HCT116 (cell line): Measurements from ENCODE around the gene SLC12A8. TPM values are rescaled to one million over a fixed set of nuclear protein-coding genes. Genes with fewer than 3 reads are reported as not detected.

Source experiments
- ATAC-seq: fragments of 200-7000 bp; cut with Tn5 transposase; 2 replicates; pipeline ENCODE4 v1.9.1; 2020; ENCODE audit warnings: mild to moderate bottlenecking, moderate library complexity
- BruUV-seq: library from RNA; stranded (reverse); fragments of 400-500 nt; replicated peaks from 2 replicates; lab custom pipeline; 2021; lab: Mats Ljungman, UMichigan
- CTCF ChIA-PET: fragments of 300-600 bp; sonication (Branson Sonifier 250); formaldehyde crosslinking; loops from one replicate; lab custom pipeline; 2021; ENCODE audit warnings: antibody characterized with exemption; lab: Charles Lee
- POLR2A ChIA-PET: fragments of 300-600, 350-600 bp; sonication (Branson Sonifier 250); formaldehyde crosslinking; loops from one replicate; lab custom pipeline; 2021; ENCODE audit warnings: antibody characterized with exemption; lab: Charles Lee
- RAD21 ChIA-PET, 2 experiments: fragments of 300-600 bp; sonication (Branson Sonifier 250); formaldehyde crosslinking; loops; one replicate each; lab custom pipeline; 2023; ENCODE audit warnings: low total read pairs in 2 of 2; ENCODE audit not compliant: uncharacterized antibody in 2 of 2, unreplicated experiment in 2 of 2, low non-redundant PET in 1 of 2; lab: Charles Lee
- DNase-seq: peaks from one replicate; pipeline ENCODE4 v3.0.0-alpha.2; 2010; ENCODE audit warnings: low read depth, low spot score
- H2AFZ ChIP-seq: fragments of 200-600 bp; shearing (Covaris generic), sonication (generic); 2 replicates; pipeline ENCODE4 v1.6.1; 2017; ENCODE audit warnings: low read depth, mixed run types, mixed read lengths, antibody characterized with exemption, low read length; ENCODE audit not compliant: poor library complexity, severe bottlenecking
- H3K27ac ChIP-seq: 2 replicates; pipeline ENCODE4 v1.5.1; 2012; ENCODE audit warnings: low read depth, low read length
- H3K27me3 ChIP-seq: fragments of 200-600 bp; sonication (generic); 2 replicates; pipeline ENCODE4 v1.6.1; 2016; ENCODE audit warnings: mixed run types, low read length, mixed read lengths; ENCODE audit not compliant: insufficient read depth
- H3K36me3 ChIP-seq, 2 experiments: fragments of 200-500 bp in 1 of 2; fragments of 200-600 bp in 1 of 2; sonication (Bioruptor generic) in 1 of 2; sonication (generic) in 1 of 2; 2 replicates each; pipeline versions ENCODE4 v1.5.1 to v1.6.1; 2014 to 2016; ENCODE audit warnings: low read length in 2 of 2, inconsistent platforms in 1 of 2, mixed read lengths in 1 of 2, mixed run types in 1 of 2; ENCODE audit not compliant: insufficient read depth in 2 of 2, control insufficient read depth in 1 of 2
- H3K4me1 ChIP-seq, 2 experiments: fragments of 200-600 bp in 1 of 2; sonication (generic) in 1 of 2; 2 replicates each; pipeline versions ENCODE4 v1.5.1 to v1.6.1; 2012 to 2017; ENCODE audit warnings: low read length in 2 of 2, inconsistent platforms in 1 of 2, mild to moderate bottlenecking in 1 of 2, mixed read lengths in 1 of 2, mixed run types in 1 of 2, moderate library complexity in 1 of 2; ENCODE audit not compliant: insufficient read depth in 2 of 2, control insufficient read depth in 1 of 2
- H3K4me2 ChIP-seq: fragments of 200-600 bp; sonication (generic); 2 replicates; pipeline ENCODE4 v1.6.1; 2017; ENCODE audit warnings: mixed run types, low read length, mixed read lengths
- H3K4me3 ChIP-seq, 2 experiments: fragments of 200-600 bp in 1 of 2; sonication (generic) in 1 of 2; replicated peaks in 1 of 2; 2 replicates each; pipeline ENCODE4 v1.5.1; 2011 to 2016; ENCODE audit warnings: low read length in 2 of 2, control low read depth in 1 of 2, low read depth in 1 of 2, mild to moderate bottlenecking in 1 of 2, mixed read lengths in 1 of 2, mixed run types in 1 of 2
- H3K79me2 ChIP-seq: fragments of 200-600 bp; sonication (generic); 2 replicates; pipeline ENCODE4 v1.6.1; 2017; ENCODE audit warnings: mild to moderate bottlenecking, mixed run types, low read length, moderate library complexity, mixed read lengths; ENCODE audit not compliant: insufficient read depth
- H3K9ac ChIP-seq: fragments of 200-600 bp; sonication (generic); 2 replicates; pipeline ENCODE4 v1.6.1; 2016; ENCODE audit warnings: low read length, mixed read lengths
- H3K9me2 ChIP-seq: fragments of 200-600 bp; sonication (generic), shearing (Covaris generic); 2 replicates; pipeline ENCODE4 v1.6.1; 2017; ENCODE audit warnings: mixed run types, mild to moderate bottlenecking, moderate library complexity; ENCODE audit not compliant: insufficient read depth
- H3K9me3 ChIP-seq, 2 experiments: fragments of 200-500 bp in 1 of 2; fragments of 200-600 bp in 1 of 2; sonication (Bioruptor generic) in 1 of 2; sonication (generic) in 1 of 2; 2 replicates each; pipeline ENCODE4 v1.6.1; 2014 to 2017; ENCODE audit warnings: low read length in 2 of 2, mixed read lengths in 2 of 2, inconsistent platforms in 1 of 2, low read depth in 1 of 2, mild to moderate bottlenecking in 1 of 2, mixed run types in 1 of 2, moderate library complexity in 1 of 2; ENCODE audit not compliant: control insufficient read depth in 1 of 2, insufficient read depth in 1 of 2
- H4K20me1 ChIP-seq: fragments of 200-600 bp; sonication (generic), shearing (Covaris generic); 2 replicates; pipeline ENCODE4 v1.6.1; 2017; ENCODE audit warnings: mixed run types, mild to moderate bottlenecking, moderate library complexity; ENCODE audit not compliant: insufficient read depth
- ATF3 ChIP-seq: IDR thresholded peaks from 2 replicates; pipeline ENCODE4 v1.6.1; 2012
- CBX3 ChIP-seq: IDR thresholded peaks from 2 replicates; pipeline ENCODE4 v1.6.1; 2012; ENCODE audit warnings: low read depth
- CEBPB ChIP-seq: IDR thresholded peaks from 2 replicates; pipeline ENCODE4 v1.6.1; 2012; ENCODE audit warnings: low read depth
- ELF1 ChIP-seq: IDR thresholded peaks from 2 replicates; pipeline ENCODE4 v1.6.1; 2012; ENCODE audit warnings: low read depth, borderline replicate concordance
- EZH2 ChIP-seq: fragments of 200-600 bp; sonication (generic); IDR thresholded peaks from 2 replicates; pipeline ENCODE4 v1.6.1; 2017; ENCODE audit warnings: antibody characterized with exemption, mixed run types
- JUND ChIP-seq: IDR thresholded peaks from 2 replicates; pipeline ENCODE4 v1.6.1; 2012
- MAX ChIP-seq: IDR thresholded peaks from 2 replicates; pipeline ENCODE4 v1.6.1; 2012
- POLR2A ChIP-seq: IDR thresholded peaks from 2 replicates; pipeline ENCODE4 v1.7.0; 2011; ENCODE audit warnings: borderline replicate concordance; ENCODE audit not compliant: insufficient read depth, insufficient read length; ENCODE audit errors: extremely low read depth
- POLR2AphosphoS5 ChIP-seq: IDR thresholded peaks from 2 replicates; pipeline ENCODE4 v1.6.1; 2011; ENCODE audit warnings: mild to moderate bottlenecking, low read depth, low read length, moderate library complexity
- RAD21 ChIP-seq: IDR thresholded peaks from 2 replicates; pipeline ENCODE4 v1.6.1; 2012; ENCODE audit warnings: low read depth, mild to moderate bottlenecking
- REST ChIP-seq: IDR thresholded peaks from 2 replicates; pipeline ENCODE4 v1.6.1; 2012; ENCODE audit warnings: low read depth
- SP1 ChIP-seq: IDR thresholded peaks from 2 replicates; pipeline ENCODE4 v1.6.1; 2012; ENCODE audit warnings: low read depth
- TCF7L2 ChIP-seq: IDR thresholded peaks from 2 replicates; pipeline ENCODE4 v1.7.0; 2011; ENCODE audit warnings: borderline replicate concordance, inconsistent platforms; ENCODE audit not compliant: insufficient read depth, insufficient read length; ENCODE audit errors: extremely low read depth
- YY1 ChIP-seq: IDR thresholded peaks from 2 replicates; pipeline ENCODE4 v1.6.1; 2011; ENCODE audit warnings: low read length, low read depth, moderate library complexity, mild to moderate bottlenecking; ENCODE audit not compliant: insufficient replicate concordance; ENCODE audit errors: extremely low read depth
- ZFX ChIP-seq: fragments of 450-650 bp; IDR thresholded peaks from 2 replicates; pipeline ENCODE4 v1.6.1; 2017
- intact Hi-C: fragments of 100-400 bp; cut with micrococcal nuclease; formaldehyde crosslinking; loops from 2 replicates; pipeline ENCODE4 v1.10.0; 2022
- total RNA-seq: library from RNA; stranded (reverse); gene quantifications from one replicate; pipeline ENCODE4 v1.2.1, GENCODE V29; 2021; ENCODE audit not compliant: unreplicated experiment
- TF ChIP-seq, protein P1 (sequence below), 3 experiments: fragments of 200-600 bp in 1 of 3; sonication (generic) in 1 of 3; IDR thresholded peaks in 2 of 3; conservative IDR thresholded peaks in 1 of 3; 2 replicates each; pipeline ENCODE4 v1.5.1; 2012 to 2017; ENCODE audit warnings: low read depth in 2 of 3, low read length in 2 of 3, antibody characterized with exemption in 1 of 3, borderline replicate concordance in 1 of 3, control low read depth in 1 of 3, mild to moderate bottlenecking in 1 of 3, mixed read lengths in 1 of 3, mixed run types in 1 of 3, moderate library complexity in 1 of 3; ENCODE audit not compliant: insufficient read depth in 1 of 3
- TF ChIP-seq, protein P2 (sequence below): IDR thresholded peaks from 2 replicates; pipeline ENCODE4 v1.6.1; 2011; ENCODE audit warnings: mild to moderate bottlenecking, low read length, moderate library complexity; ENCODE audit not compliant: insufficient replicate concordance; ENCODE audit errors: extremely low read depth

Gene SLC12A8
- total RNA-seq, 1 experiment from 2014 or later = 19.9 TPM

DNA sequence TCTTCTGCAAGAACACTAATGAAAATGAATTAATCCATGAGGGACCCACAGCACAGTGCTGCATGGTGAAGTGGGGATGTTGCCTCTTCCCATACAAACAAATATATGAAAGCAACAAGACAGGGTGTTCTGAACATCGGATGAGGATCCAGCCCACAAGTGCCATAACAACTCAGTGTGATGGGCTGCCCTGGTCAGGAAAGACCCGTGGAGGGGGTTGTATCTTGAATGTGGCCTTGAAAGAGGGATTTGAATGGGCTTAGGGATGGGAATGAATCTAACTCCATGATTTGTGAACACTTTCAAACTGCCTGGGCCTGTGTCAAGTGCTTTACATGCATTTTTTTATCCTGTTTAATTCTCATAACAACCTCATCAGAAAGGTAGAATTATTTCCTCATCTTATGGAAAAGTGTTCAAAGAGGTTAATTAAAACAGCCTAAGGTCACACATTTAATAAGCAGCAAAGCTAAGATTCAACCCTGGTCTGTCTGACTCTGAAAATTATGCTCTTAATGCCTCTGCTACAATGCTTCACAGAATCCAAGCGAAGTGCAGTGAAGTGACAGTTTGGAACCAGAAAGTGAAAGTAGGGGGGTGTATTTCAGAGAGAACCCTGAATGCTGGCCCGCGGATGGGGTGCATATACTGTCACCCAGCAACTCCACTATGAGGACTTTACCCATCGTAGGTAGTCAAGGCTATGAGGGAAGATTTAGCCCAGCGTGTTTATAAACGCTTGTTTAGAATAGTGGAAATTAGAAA lies 91.1 kb downstream of the SLC12A8 start:
- ChIA-PET RAD21 (no interaction called here), CTCF (no interaction called here), POLR2A (no interaction called here)
- no peaks in the 10 kb centered on the region for H3K9me2 ChIP-seq
- H3K4me2 ChIP-seq = no peak overlapping the region
- H3K36me3 ChIP-seq = no peaks in the 10 kb centered on the region
- no peaks in the 10 kb centered on the region for H3K9me3 ChIP-seq
- ATAC-seq (no peak), DNase-seq (no peak)
- no peaks in the 10 kb centered on the region for H3K79me2 ChIP-seq
- H3K9ac ChIP-seq = no peak overlapping the region
- no peak for TF ChIP-seq CEBPB
- TF ChIP-seq TCF7L2 = no peak
- TF ChIP-seq, protein P1, sequence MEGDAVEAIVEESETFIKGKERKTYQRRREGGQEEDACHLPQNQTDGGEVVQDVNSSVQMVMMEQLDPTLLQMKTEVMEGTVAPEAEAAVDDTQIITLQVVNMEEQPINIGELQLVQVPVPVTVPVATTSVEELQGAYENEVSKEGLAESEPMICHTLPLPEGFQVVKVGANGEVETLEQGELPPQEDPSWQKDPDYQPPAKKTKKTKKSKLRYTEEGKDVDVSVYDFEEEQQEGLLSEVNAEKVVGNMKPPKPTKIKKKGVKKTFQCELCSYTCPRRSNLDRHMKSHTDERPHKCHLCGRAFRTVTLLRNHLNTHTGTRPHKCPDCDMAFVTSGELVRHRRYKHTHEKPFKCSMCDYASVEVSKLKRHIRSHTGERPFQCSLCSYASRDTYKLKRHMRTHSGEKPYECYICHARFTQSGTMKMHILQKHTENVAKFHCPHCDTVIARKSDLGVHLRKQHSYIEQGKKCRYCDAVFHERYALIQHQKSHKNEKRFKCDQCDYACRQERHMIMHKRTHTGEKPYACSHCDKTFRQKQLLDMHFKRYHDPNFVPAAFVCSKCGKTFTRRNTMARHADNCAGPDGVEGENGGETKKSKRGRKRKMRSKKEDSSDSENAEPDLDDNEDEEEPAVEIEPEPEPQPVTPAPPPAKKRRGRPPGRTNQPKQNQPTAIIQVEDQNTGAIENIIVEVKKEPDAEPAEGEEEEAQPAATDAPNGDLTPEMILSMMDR (IDR thresholded peaks at IDR 0.05 in 2 of 3, conservative IDR thresholded peaks at IDR 0.05 in 1 of 3; ENCODE audit: borderline replicate concordance in 1 of 3, insufficient read depth in 1 of 3, low read depth in 2 of 3, low read length in 2 of 3) = no peak
- TF ChIP-seq ZFX = no peak
- no peak for TF ChIP-seq REST
- no peak for TF ChIP-seq YY1
- TF ChIP-seq RAD21 = no peak
- TF ChIP-seq JUND = no peak
- TF ChIP-seq ELF1 = no peak
- TF ChIP-seq SP1 = no peak
- TF ChIP-seq POLR2A = no peak
- TF ChIP-seq EZH2 = no peak
- TF ChIP-seq CBX3 = no peak
- TF ChIP-seq MAX = no peak
- TF ChIP-seq POLR2AphosphoS5 = no peak
- TF ChIP-seq, protein P2, sequence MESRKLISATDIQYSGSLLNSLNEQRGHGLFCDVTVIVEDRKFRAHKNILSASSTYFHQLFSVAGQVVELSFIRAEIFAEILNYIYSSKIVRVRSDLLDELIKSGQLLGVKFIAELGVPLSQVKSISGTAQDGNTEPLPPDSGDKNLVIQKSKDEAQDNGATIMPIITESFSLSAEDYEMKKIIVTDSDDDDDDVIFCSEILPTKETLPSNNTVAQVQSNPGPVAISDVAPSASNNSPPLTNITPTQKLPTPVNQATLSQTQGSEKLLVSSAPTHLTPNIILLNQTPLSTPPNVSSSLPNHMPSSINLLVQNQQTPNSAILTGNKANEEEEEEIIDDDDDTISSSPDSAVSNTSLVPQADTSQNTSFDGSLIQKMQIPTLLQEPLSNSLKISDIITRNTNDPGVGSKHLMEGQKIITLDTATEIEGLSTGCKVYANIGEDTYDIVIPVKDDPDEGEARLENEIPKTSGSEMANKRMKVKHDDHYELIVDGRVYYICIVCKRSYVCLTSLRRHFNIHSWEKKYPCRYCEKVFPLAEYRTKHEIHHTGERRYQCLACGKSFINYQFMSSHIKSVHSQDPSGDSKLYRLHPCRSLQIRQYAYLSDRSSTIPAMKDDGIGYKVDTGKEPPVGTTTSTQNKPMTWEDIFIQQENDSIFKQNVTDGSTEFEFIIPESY = no peak
- TF ChIP-seq ATF3 = no peak
- no peaks in the 10 kb centered on the region for H3K4me1 ChIP-seq
- H3K27me3 ChIP-seq = no peaks in the 10 kb centered on the region
- H3K27ac ChIP-seq = no peak overlapping the region
- no TSS peak for BruUV-seq
- no peak overlapping the region for H2AFZ ChIP-seq
- no peak overlapping the region for H3K4me3 ChIP-seq
- H4K20me1 ChIP-seq = no peaks in the 10 kb centered on the region
- intact Hi-C loops = no loop called here
